ENCODE data around the gene PHF2.

PHF2 gene

DNA sequence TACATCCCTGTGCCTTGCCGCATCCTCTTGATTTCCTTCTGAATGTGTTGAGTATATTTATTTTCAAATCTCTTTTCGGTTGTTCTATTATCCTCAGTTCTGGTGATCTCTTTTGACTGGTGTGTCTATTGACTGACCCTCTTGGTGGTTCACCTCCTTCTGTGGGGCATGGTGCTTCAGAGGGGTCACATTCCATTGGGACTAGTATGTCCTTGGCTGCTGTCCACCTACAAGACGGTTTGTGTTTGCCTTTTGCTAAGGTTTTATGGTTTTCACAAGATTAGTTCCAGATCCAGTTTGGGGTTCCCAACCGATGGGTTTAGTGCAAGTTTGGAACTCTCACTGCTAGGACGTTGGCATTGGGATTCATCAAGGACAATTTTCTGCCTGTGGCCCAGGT lies 66.6 kb downstream of the PHF2 start:
- Histone ChIP-seq H3F3A (ENCODE audit: low read depth) (no peaks in the 10 kb centered on the region), H3K4me2 (ENCODE audit: low read depth, low read length, poor library complexity, severe bottlenecking) (no peak overlapping the region), H3K4me3 (ENCODE audit: low read length, poor library complexity, severe bottlenecking) (no peak overlapping the region), H3K9me2 (replicated peaks; ENCODE audit: low read depth, low read length) (no peaks in the 10 kb centered on the region), H3K9ac (ENCODE audit: low read depth, low read length, poor library complexity, severe bottlenecking) (no peak overlapping the region), H3K27me3 (ENCODE audit: insufficient read depth, low read length, poor library complexity, severe bottlenecking) (no peaks in the 10 kb centered on the region), H3K79me2 (ENCODE audit: insufficient read depth, low read length) (no peaks in the 10 kb centered on the region), H3K9me3 (ENCODE audit: insufficient read depth, low read depth, low read length) (no peaks in the 10 kb centered on the region), H4K20me1 (ENCODE audit: insufficient read depth, low read length, poor library complexity, severe bottlenecking) (no peaks in the 10 kb centered on the region), H3K36me3 (ENCODE audit: insufficient read depth, low read length) (peaks cover 54% of the 10 kb centered on the region; the same call in 1 of the 2 replicates), H2AFZ (ENCODE audit: low read length) (no peak overlapping the region), H3K4me1 (ENCODE audit: insufficient read depth, low read length, poor library complexity, severe bottlenecking) (no peaks in the 10 kb centered on the region)
- TF ChIP-seq, protein P1, sequence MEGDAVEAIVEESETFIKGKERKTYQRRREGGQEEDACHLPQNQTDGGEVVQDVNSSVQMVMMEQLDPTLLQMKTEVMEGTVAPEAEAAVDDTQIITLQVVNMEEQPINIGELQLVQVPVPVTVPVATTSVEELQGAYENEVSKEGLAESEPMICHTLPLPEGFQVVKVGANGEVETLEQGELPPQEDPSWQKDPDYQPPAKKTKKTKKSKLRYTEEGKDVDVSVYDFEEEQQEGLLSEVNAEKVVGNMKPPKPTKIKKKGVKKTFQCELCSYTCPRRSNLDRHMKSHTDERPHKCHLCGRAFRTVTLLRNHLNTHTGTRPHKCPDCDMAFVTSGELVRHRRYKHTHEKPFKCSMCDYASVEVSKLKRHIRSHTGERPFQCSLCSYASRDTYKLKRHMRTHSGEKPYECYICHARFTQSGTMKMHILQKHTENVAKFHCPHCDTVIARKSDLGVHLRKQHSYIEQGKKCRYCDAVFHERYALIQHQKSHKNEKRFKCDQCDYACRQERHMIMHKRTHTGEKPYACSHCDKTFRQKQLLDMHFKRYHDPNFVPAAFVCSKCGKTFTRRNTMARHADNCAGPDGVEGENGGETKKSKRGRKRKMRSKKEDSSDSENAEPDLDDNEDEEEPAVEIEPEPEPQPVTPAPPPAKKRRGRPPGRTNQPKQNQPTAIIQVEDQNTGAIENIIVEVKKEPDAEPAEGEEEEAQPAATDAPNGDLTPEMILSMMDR (conservative IDR thresholded peaks at IDR 0.05; ENCODE audit: low read length): no peak
- no peak for TF ChIP-seq EZH2phosphoT487 (IDR thresholded peaks at IDR 0.05; ENCODE audit: borderline replicate concordance)

DNA sequence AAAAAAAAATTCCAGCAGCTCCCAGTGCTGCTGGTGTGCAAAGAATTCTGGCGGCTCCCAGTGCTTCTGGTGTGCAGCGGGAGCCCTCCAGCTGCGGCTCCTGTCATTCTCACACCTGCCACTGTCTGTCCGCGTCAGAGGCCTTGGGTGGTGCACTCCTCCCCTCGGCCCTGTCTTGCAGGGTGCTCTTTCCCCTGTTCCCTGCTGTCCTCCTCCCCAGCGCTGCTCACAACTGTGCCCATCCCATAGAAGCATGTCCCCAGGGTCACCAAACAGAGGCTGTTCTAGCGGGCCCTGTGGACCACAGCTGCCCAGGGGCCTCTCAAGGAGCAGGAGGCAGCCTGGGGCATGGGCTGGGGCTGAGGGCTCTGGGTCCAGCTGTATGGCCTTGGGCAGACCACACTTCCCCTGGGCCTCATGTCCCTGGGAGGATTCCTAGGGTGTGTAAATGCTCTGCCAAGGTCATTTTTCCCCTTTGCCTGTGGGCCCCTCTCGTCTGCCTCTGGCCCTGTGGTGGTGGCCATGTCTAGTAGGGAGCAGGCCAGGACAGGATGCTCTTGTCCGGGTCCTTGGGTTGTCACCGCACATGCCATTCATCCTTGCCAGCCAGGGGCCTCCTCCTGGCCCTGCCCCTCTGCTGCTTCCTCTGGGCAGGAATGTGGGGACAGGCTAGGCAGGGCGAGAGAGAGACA lies 68.2 kb downstream of the PHF2 start:
- H2AFZ ChIP-seq (ENCODE audit: low read length): no peak overlapping the region
- TF ChIP-seq, protein P1 (conservative IDR thresholded peaks at IDR 0.05; ENCODE audit: low read length): no peak
- TF ChIP-seq EZH2phosphoT487 (IDR thresholded peaks at IDR 0.05; ENCODE audit: borderline replicate concordance): no peak

DNA sequence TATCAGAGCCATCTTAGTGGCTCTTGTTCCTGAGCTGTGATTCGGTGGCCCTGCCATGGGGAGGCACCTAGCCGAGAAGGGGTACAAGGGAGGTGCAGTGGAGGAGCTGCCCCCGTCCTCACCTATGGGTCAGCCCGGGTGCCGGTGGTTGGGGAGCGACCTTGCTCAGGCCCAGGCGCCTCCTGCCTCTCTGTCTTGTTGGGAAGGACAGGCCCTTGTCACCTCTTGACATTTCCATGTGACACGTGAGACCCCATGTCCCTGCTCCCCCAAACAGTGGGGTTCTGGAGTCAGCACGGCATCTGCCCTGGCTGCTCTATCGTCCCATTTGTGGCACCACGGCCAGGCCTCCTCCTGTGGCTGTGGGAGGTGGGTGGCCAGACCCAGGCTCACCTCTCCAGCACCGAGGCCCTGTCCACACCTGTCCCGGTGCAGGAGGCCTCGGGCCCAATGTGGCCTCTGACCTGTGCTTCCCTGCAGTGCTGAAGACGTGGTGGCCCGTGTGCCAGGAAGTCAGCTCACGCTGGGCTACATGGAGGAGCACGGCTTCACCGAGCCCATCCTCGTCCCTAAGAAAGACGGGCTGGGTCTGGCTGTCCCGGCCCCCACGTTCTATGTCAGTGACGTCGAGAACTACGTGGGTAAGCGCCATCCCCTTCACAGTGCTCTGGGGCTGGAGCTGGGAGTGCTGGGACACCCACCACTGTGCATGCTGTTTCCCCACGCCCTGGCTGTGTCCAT lies 68.9 kb downstream of the PHF2 start:
- Histone ChIP-seq H3K4me3 (ENCODE audit: low read length, poor library complexity, severe bottlenecking) (no peak overlapping the region), H3F3A (ENCODE audit: low read depth) (no peaks in the 10 kb centered on the region), H3K27me3 (ENCODE audit: insufficient read depth, low read length, poor library complexity, severe bottlenecking) (no peaks in the 10 kb centered on the region), H4K20me1 (ENCODE audit: insufficient read depth, low read length, poor library complexity, severe bottlenecking) (no peaks in the 10 kb centered on the region), H3K4me1 (ENCODE audit: insufficient read depth, low read length, poor library complexity, severe bottlenecking) (no peaks in the 10 kb centered on the region), H3K36me3 (ENCODE audit: insufficient read depth, low read length) (peaks cover 53% of the 10 kb centered on the region; the same call in 1 of the 2 replicates), H3K9me3 (ENCODE audit: insufficient read depth, low read depth, low read length) (no peaks in the 10 kb centered on the region), H3K4me2 (ENCODE audit: low read depth, low read length, poor library complexity, severe bottlenecking) (no peak overlapping the region), H3K79me2 (ENCODE audit: insufficient read depth, low read length) (no peaks in the 10 kb centered on the region), H2AFZ (ENCODE audit: low read length) (no peak overlapping the region), H3K9me2 (replicated peaks; ENCODE audit: low read depth, low read length) (no peaks in the 10 kb centered on the region), H3K9ac (ENCODE audit: low read depth, low read length, poor library complexity, severe bottlenecking) (no peak overlapping the region)
- TF ChIP-seq EZH2phosphoT487 (IDR thresholded peaks at IDR 0.05; ENCODE audit: borderline replicate concordance): no peak

More for the DNA sequence above, 68.2 kb downstream of the PHF2 start:
- no peak overlapping the region for H3K9ac ChIP-seq (ENCODE audit: low read depth, low read length, poor library complexity, severe bottlenecking)
- no peaks in the 10 kb centered on the region for H3K27me3 ChIP-seq (ENCODE audit: insufficient read depth, low read length, poor library complexity, severe bottlenecking)
- no peaks in the 10 kb centered on the region for H3F3A ChIP-seq (ENCODE audit: low read depth)
- no peak overlapping the region for H3K4me3 ChIP-seq (ENCODE audit: low read length, poor library complexity, severe bottlenecking)
- H3K79me2 ChIP-seq (ENCODE audit: insufficient read depth, low read length): no peaks in the 10 kb centered on the region
- no peaks in the 10 kb centered on the region for H3K9me2 ChIP-seq (replicated peaks; ENCODE audit: low read depth, low read length)
- H3K9me3 ChIP-seq (ENCODE audit: insufficient read depth, low read depth, low read length): no peaks in the 10 kb centered on the region
- no peak overlapping the region for H3K4me2 ChIP-seq (ENCODE audit: low read depth, low read length, poor library complexity, severe bottlenecking)
- H4K20me1 ChIP-seq (ENCODE audit: insufficient read depth, low read length, poor library complexity, severe bottlenecking): no peaks in the 10 kb centered on the region
- H3K4me1 ChIP-seq (ENCODE audit: insufficient read depth, low read length, poor library complexity, severe bottlenecking): no peaks in the 10 kb centered on the region
- peaks cover 51% of the 10 kb centered on the region; the same call in 1 of the 2 replicates for H3K36me3 ChIP-seq (ENCODE audit: insufficient read depth, low read length)
